Endothelial cell (in vitro differentiated cells): ENCODE measurements around the gene ZNF581. TPM values are rescaled to one million over a fixed set of nuclear protein-coding genes. Genes with fewer than 3 reads are reported as not detected.

Experiments
- DNase-seq: peaks from one replicate; pipeline ENCODE4 v3.0.0; 2021; ENCODE audit warnings: low spot score
- H3K27ac Mint-ChIP-seq: one replicate; pipeline ENCODE4 v1.8.0; 2021; ENCODE audit warnings: mixed read lengths, inconsistent platforms; ENCODE audit not compliant: unreplicated experiment
- H3K27me3 Mint-ChIP-seq: one replicate; pipeline ENCODE4 v1.8.0; 2021; ENCODE audit warnings: mild to moderate bottlenecking, moderate library complexity, mixed read lengths, inconsistent platforms; ENCODE audit not compliant: unreplicated experiment
- H3K36me3 Mint-ChIP-seq: one replicate; pipeline ENCODE4 v1.8.0; 2021; ENCODE audit warnings: mild to moderate bottlenecking, low read depth, mixed read lengths, inconsistent platforms; ENCODE audit not compliant: unreplicated experiment
- H3K4me1 Mint-ChIP-seq: one replicate; pipeline ENCODE4 v1.8.0; 2021; ENCODE audit warnings: mild to moderate bottlenecking, mixed read lengths, inconsistent platforms; ENCODE audit not compliant: unreplicated experiment
- H3K4me3 Mint-ChIP-seq: one replicate; pipeline ENCODE4 v1.8.0; 2021; ENCODE audit warnings: mild to moderate bottlenecking, mixed read lengths, inconsistent platforms; ENCODE audit not compliant: unreplicated experiment
- H3K9me3 Mint-ChIP-seq: one replicate; pipeline ENCODE4 v1.8.0; 2021; ENCODE audit warnings: mixed read lengths, inconsistent platforms; ENCODE audit not compliant: unreplicated experiment
- total RNA-seq: library from RNA; stranded (reverse); fragmentation: NEBNext Ultra II Directional; extraction: Animal tissue kit (Norgen Biotek cat#: 25700); gene quantifications from one replicate; pipeline ENCODE4 v1.2.1, GENCODE V29; 2021; ENCODE audit not compliant: unreplicated experiment
- TF ChIP-seq, protein P1 (sequence below): fragments of 200-600 bp; sonication (generic); IDR thresholded peaks from one replicate; pipeline ENCODE4 v1.5.0; 2021; ENCODE audit warnings: antibody characterized with exemption; ENCODE audit not compliant: unreplicated experiment

Gene ZNF581
- total RNA-seq, 1 donor from 2014 or later, result 47.2 TPM

GRCh38 chr19:55653651-55654322 is 10.3 kb downstream of the ZNF581 start:
- TF ChIP-seq, protein P1, sequence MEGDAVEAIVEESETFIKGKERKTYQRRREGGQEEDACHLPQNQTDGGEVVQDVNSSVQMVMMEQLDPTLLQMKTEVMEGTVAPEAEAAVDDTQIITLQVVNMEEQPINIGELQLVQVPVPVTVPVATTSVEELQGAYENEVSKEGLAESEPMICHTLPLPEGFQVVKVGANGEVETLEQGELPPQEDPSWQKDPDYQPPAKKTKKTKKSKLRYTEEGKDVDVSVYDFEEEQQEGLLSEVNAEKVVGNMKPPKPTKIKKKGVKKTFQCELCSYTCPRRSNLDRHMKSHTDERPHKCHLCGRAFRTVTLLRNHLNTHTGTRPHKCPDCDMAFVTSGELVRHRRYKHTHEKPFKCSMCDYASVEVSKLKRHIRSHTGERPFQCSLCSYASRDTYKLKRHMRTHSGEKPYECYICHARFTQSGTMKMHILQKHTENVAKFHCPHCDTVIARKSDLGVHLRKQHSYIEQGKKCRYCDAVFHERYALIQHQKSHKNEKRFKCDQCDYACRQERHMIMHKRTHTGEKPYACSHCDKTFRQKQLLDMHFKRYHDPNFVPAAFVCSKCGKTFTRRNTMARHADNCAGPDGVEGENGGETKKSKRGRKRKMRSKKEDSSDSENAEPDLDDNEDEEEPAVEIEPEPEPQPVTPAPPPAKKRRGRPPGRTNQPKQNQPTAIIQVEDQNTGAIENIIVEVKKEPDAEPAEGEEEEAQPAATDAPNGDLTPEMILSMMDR, result peak; percentile 100
- Mint-ChIP-seq H3K4me1 (peaks cover 45% of the 10 kb centered on the region), H3K36me3 (peaks cover 19% of the 10 kb centered on the region), H3K27ac (peak overlapping the region; percentile 99), H3K4me3 (peak overlapping the region; percentile 96), H3K27me3 (peaks cover 38% of the 10 kb centered on the region), H3K9me3 (no peaks in the 10 kb centered on the region)
- peak; percentile 97 for DNase-seq

DNA sequence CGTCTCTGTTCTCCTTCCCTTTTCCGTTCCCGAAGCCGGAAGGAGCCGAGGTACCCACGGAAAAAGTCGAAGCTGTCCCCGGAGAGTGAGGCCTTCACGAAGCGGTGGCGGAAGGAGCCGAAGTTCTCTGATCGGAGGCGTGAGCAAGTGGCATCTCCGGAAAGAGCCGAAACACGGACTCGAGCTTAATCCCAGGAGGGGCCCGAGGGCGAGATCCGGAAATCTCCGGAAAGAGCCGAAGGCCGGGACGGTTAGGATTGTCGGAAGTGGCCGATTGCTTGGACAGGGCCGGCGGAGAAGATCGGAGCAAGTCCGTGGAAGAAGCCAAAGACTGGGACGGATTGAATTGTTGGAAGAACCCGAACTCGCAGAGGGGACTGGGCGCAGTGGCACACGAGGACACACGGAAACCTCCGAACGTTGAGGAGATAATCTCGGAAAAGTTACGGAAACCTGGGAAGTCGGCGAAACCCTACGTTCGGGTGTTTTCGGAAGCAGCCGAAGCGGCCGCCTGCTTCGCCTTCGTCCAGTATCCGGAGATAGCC is 10.9 kb downstream of the ZNF581 start:
- Mint-ChIP-seq H3K4me3 (peak overlapping the region; percentile 96), H3K27ac (peak overlapping the region; percentile 99), H3K27me3 (peaks cover 40% of the 10 kb centered on the region), H3K4me1 (peaks cover 47% of the 10 kb centered on the region), H3K36me3 (peaks cover 21% of the 10 kb centered on the region), H3K9me3 (no peaks in the 10 kb centered on the region)
- DNase-seq, result peak; percentile 99
- TF ChIP-seq, protein P1, result no peak

DNA sequence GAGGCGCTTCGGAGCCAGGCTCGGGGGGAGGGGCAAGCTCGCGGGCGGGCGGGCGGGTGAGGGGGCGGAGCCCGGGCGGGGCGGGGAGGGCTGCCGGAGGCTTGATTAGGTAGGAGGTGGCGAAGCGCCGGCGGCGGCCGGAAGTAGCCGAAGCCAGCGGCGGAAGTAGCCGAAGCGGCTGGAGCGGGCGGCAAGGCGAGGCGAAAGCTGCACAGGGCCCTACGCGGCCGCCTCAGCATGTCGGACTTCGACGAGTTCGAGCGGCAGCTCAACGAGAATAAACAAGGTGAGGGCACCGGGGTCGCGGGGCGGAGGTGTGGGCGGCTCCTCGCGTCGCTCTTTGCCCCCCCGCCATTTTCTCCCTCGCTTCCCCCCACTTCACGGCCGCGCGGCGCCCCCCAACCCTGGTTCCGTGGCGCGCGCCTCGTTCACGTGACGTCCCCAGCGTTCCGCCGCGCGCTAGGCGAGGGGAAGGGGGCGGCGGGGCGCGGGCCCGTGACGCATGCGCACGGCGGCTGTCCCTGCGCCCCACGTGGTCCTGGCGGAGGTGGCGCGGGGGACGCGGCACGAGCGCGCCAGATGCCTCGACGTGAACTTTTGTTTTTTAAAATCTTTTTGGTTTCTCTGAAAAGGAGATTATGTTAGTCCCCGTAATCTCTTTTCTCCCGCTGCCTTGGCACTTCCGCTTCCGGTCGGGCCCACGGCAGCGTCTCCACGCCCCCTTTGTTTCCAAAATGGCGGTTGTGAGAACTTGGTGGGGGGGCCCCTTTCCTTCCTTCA is 11.6 kb downstream of the ZNF581 start, which contains the start of gene U2AF2:
Gene U2AF2 (plus strand): TSS at position 168 of the 780 bp plus-strand sequence. CDS start 70 bp downstream, at position 238.
- TF ChIP-seq, protein P1, result no peak
- peaks cover 38% of the 10 kb centered on the region for H3K27me3 Mint-ChIP-seq
- H3K36me3 Mint-ChIP-seq, result peaks cover 23% of the 10 kb centered on the region
- peak; percentile 98 for DNase-seq
- peak within 1 kb of the TSS; percentile 99 for H3K27ac Mint-ChIP-seq
- peaks cover 54% of the 10 kb centered on the region for H3K4me1 Mint-ChIP-seq
- peak within 1 kb of the TSS; percentile 99 for H3K4me3 Mint-ChIP-seq
- no peaks in the 10 kb centered on the region for H3K9me3 Mint-ChIP-seq

GRCh38 chr19:55655648-55656040 is 12.2 kb downstream of the ZNF581 start:
- Mint-ChIP-seq H3K4me3 (peak overlapping the region; percentile 99), H3K27ac (peak overlapping the region; percentile 99), H3K4me1 (peaks cover 60% of the 10 kb centered on the region), H3K9me3 (no peaks in the 10 kb centered on the region), H3K36me3 (peaks cover 23% of the 10 kb centered on the region), H3K27me3 (peaks cover 37% of the 10 kb centered on the region)
- DNase-seq, result no peak
- TF ChIP-seq, protein P1, result no peak
